MCF 10A (cell line): ENCODE results near the gene GET4. TPM values are rescaled to one million over a fixed set of nuclear protein-coding genes. Genes with fewer than 3 reads are reported as not detected.

ENCODE experiments used
- BruUV-seq: library from RNA; stranded (reverse); fragments of 400-500 nt; replicated peaks from 2 replicates; lab custom pipeline; 2021; lab: Mats Ljungman, UMichigan
- CTCF ChIA-PET: fragments of 300-600 bp; sonication (Branson Sonifier 250); formaldehyde crosslinking; extraction: SDS; loops from one replicate; lab custom pipeline; 2021; ENCODE audit warnings: antibody characterized with exemption, inconsistent platforms; lab: Yijun Ruan, JAX
- POLR2A ChIA-PET: fragments of 300-600, 350-650 bp; sonication (Branson Sonifier 250); formaldehyde crosslinking; extraction: SDS; loops from one replicate; lab custom pipeline; 2020; ENCODE audit warnings: antibody characterized with exemption, inconsistent platforms; lab: Yijun Ruan, JAX
- DNase-seq: peaks from one replicate; pipeline ENCODE4 v3.0.0-alpha.2; 2018; ENCODE audit not compliant: unreplicated experiment
- H3K27ac Mint-ChIP-seq: one replicate; pipeline ENCODE4 v1.8.0; 2022; ENCODE audit warnings: mild to moderate bottlenecking, low read depth, mixed read lengths; ENCODE audit not compliant: unreplicated experiment
- H3K27me3 Mint-ChIP-seq: one replicate; pipeline ENCODE4 v1.8.0; 2022; ENCODE audit warnings: mixed read lengths; ENCODE audit not compliant: insufficient read depth, unreplicated experiment
- H3K36me3 Mint-ChIP-seq: one replicate; pipeline ENCODE4 v1.8.0; 2022; ENCODE audit warnings: mild to moderate bottlenecking, moderate library complexity, mixed read lengths; ENCODE audit not compliant: insufficient read depth, unreplicated experiment
- H3K4me1 Mint-ChIP-seq: one replicate; pipeline ENCODE4 v1.8.0; 2022; ENCODE audit warnings: mixed read lengths; ENCODE audit not compliant: insufficient read depth, unreplicated experiment
- H3K4me3 Mint-ChIP-seq: one replicate; pipeline ENCODE4 v1.8.0; 2022; ENCODE audit warnings: mild to moderate bottlenecking, moderate library complexity, mixed read lengths; ENCODE audit not compliant: unreplicated experiment
- H3K9me3 Mint-ChIP-seq: one replicate; pipeline ENCODE4 v1.8.0; 2022; ENCODE audit warnings: mixed read lengths; ENCODE audit not compliant: unreplicated experiment
- intact Hi-C: fragments of 100-400 bp; cut with micrococcal nuclease; formaldehyde crosslinking; loops from 2 replicates; pipeline ENCODE4 v1.14.1; 2022
- total RNA-seq: library from RNA; stranded (reverse); gene quantifications from 2 replicates; pipeline ENCODE4 v1.2.3, GENCODE V29; 2022
- TF ChIP-seq, protein P1 (sequence below): fragments of 200-600 bp; IDR thresholded peaks from one replicate; pipeline ENCODE4 v1.8.0; 2022; ENCODE audit warnings: antibody characterized with exemption, mild to moderate bottlenecking; ENCODE audit not compliant: unreplicated experiment

Gene GET4
- total RNA-seq, 1 experiment from 2014 or later, result 32.6 TPM

DNA sequence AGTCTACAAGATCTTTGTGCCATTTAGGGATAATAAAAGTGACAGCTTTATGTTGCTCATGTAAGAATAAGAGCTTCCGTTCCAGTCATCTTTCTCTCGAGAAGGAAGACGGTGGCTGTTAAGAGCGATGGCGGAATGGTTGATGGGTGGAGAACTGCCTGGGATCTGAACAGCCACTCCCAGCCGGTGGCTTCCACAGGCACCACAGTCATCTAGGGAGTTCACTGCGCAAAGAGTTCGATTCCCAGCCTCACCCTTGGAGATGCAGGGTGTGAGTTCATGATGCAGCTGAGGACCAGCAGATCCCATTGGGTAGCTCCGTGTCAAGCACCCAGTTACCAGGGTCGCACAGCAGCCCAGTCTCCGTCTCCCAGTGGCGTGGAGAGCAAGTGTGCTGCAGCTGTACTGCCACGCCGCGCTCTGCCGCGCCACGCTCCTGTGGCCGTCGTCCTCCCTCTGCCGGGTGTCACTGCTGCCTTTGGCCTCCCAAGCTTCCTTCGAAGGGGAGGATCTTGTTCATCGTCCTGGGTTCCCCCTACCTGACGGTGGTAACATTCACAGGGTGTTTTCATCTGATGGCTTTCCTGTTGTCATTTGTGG lies 36.3 kb upstream of the GET4 start:
- intact Hi-C loops, result no loop called here
- Mint-ChIP-seq H3K4me3 (no peak overlapping the region), H3K27ac (no peak overlapping the region), H3K36me3 (peaks cover 79% of the 10 kb centered on the region), H3K9me3 (no peaks in the 10 kb centered on the region), H3K4me1 (peaks cover 20% of the 10 kb centered on the region), H3K27me3 (no peaks in the 10 kb centered on the region)
- TF ChIP-seq, protein P1, sequence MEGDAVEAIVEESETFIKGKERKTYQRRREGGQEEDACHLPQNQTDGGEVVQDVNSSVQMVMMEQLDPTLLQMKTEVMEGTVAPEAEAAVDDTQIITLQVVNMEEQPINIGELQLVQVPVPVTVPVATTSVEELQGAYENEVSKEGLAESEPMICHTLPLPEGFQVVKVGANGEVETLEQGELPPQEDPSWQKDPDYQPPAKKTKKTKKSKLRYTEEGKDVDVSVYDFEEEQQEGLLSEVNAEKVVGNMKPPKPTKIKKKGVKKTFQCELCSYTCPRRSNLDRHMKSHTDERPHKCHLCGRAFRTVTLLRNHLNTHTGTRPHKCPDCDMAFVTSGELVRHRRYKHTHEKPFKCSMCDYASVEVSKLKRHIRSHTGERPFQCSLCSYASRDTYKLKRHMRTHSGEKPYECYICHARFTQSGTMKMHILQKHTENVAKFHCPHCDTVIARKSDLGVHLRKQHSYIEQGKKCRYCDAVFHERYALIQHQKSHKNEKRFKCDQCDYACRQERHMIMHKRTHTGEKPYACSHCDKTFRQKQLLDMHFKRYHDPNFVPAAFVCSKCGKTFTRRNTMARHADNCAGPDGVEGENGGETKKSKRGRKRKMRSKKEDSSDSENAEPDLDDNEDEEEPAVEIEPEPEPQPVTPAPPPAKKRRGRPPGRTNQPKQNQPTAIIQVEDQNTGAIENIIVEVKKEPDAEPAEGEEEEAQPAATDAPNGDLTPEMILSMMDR, result no peak
- DNase-seq, result no peak
- CTCF ChIA-PET, result interaction anchor here (0.7 to 5.0 kb wide), 3 partner anchors 33 to 205 kb away, joined by 3 to 39 read pairs (median 4); no protein-coding TSS in a partner anchor
- POLR2A ChIA-PET, result interaction anchor here (1.3 kb wide), 1 partner anchor 27 kb away, joined by 7 read pairs; no protein-coding TSS in a partner anchor
- no TSS peak for BruUV-seq

DNA sequence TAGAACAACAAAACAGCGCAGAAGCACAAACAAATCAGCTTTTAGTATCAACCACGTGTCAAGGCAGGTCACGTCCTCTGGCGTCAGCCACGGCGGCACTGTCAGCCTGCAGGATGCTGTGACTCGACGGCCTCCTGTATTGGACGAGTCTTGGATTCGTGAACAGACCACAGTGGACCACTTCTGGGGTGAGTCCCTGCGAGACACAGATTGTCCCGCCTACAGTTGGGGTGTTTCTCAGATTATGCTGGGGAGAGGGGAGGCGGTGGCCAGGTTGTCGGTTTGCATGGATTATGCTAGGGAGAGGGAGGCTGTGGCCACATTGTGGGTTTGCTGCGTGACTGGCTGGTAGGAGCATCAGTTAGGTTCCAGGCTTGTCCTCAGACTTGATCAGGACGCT lies 34.4 kb upstream of the GET4 start:
- BruUV-seq, result no TSS peak
- H3K36me3 Mint-ChIP-seq, result peaks cover 82% of the 10 kb centered on the region
- no peak for DNase-seq
- intact Hi-C loops, result no loop called here
- ChIA-PET POLR2A (interaction anchor here (0.6 to 2.5 kb wide), 2 partner anchors 10 to 37 kb away, joined by 3 to 14 read pairs; partner anchors contain the start of gene SUN1), CTCF (interaction anchor here (0.7 to 1.2 kb wide), 2 partner anchors 32 to 298 kb away, joined by 3 read pairs; no protein-coding TSS in a partner anchor)
- no peak overlapping the region for H3K4me3 Mint-ChIP-seq
- TF ChIP-seq, protein P1, result no peak
- H3K4me1 Mint-ChIP-seq, result peaks cover 8% of the 10 kb centered on the region
- H3K9me3 Mint-ChIP-seq, result no peaks in the 10 kb centered on the region
- H3K27me3 Mint-ChIP-seq, result no peaks in the 10 kb centered on the region
- H3K27ac Mint-ChIP-seq, result peak overlapping the region; percentile 58

GRCh38 chr7:842431-843031 lies 33.8 kb upstream of the GET4 start:
- H3K27me3 Mint-ChIP-seq, result no peaks in the 10 kb centered on the region
- peaks cover 81% of the 10 kb centered on the region for H3K36me3 Mint-ChIP-seq
- peaks cover 2% of the 10 kb centered on the region for H3K4me1 Mint-ChIP-seq
- ChIA-PET POLR2A (interaction anchor here (2.5 kb wide), 1 partner anchor 10 kb away, joined by 14 read pairs; the partner anchor contains the start of gene SUN1), CTCF (interaction anchor here (0.6 kb wide), 1 partner anchor 383 kb away, joined by 6 read pairs; no protein-coding TSS in a partner anchor)
- no peak overlapping the region for H3K4me3 Mint-ChIP-seq
- H3K9me3 Mint-ChIP-seq, result no peaks in the 10 kb centered on the region
- peak overlapping the region; percentile 58 for H3K27ac Mint-ChIP-seq
- TF ChIP-seq, protein P1, result no peak
- intact Hi-C loops, result no loop called here
- no TSS peak for BruUV-seq
- DNase-seq, result no peak

- H3K4me3 Mint-ChIP-seq, result no peak overlapping the region
- BruUV-seq, result no TSS peak
- no peaks in the 10 kb centered on the region for H3K27me3 Mint-ChIP-seq
- ChIA-PET CTCF (interaction anchor here (0.6 kb wide), 1 partner anchor 383 kb away, joined by 6 read pairs; no protein-coding TSS in a partner anchor), POLR2A (interaction anchor here (2.5 kb wide), 1 partner anchor 11 kb away, joined by 14 read pairs; the partner anchor contains the start of gene SUN1)
- no peaks in the 10 kb centered on the region for H3K4me1 Mint-ChIP-seq
- no peak for DNase-seq
- TF ChIP-seq, protein P1, result no peak
- H3K9me3 Mint-ChIP-seq, result no peaks in the 10 kb centered on the region
- H3K27ac Mint-ChIP-seq, result no peak overlapping the region
- H3K36me3 Mint-ChIP-seq, result peaks cover 81% of the 10 kb centered on the region
- intact Hi-C loops, result no loop called here
Observed at GRCh38 chr7:843230-843629, 33.1 kb upstream of the GET4 start.
